HG02588 (cell line): ENCODE results near the gene GALNT3.
A peak's percentile ranks its signal among the peaks of the same experiment; 100 is the strongest.

Experiments
- ATAC-seq: cut with Tn5 transposase; IDR thresholded peaks from one replicate; pipeline ENCODE4 v1.9.1; 2021; ENCODE audit warnings: mild to moderate bottlenecking, moderate library complexity; ENCODE audit not compliant: unreplicated experiment

The GALNT3 gene

DNA sequence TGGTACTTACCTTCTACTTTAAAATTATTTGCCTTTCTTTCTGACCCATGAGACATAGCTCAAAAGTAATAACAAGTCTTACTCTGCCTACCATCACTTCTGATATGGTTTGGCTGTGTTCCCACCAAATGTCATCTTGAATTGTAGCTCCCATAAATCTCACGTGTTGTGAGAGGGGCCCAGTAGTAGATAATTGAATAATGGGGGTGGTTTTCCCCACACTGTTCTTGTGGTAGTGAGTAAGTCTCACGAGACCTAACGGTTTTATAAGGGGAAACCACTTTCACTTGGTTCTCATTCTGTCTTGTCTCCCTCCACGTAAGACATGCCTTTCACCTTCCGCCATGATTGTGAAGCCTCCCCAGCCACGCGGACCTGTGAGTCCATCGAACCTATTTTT lies 47.5 kb downstream of the GALNT3 start:
- no peak for ATAC-seq

DNA sequence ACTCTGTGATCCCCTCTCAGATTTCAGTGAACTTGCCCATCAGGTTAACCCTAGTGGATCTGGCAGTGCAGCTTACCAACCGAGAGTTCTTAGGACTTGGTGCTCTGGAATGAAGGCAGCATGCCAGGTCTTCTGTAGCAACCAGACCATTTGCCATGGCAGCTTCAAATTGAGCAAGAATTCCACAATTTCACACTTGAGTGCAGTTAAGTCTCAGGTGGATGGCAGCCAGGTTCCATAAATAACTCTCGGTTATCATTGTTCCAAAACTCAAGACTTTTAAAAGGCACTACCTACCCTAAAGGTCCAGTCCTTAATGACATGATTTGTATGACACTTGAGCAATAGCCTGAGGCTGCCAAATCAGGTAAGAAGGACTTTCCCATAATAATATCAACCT lies 48.1 kb downstream of the GALNT3 start:
- ATAC-seq, result no peak

DNA sequence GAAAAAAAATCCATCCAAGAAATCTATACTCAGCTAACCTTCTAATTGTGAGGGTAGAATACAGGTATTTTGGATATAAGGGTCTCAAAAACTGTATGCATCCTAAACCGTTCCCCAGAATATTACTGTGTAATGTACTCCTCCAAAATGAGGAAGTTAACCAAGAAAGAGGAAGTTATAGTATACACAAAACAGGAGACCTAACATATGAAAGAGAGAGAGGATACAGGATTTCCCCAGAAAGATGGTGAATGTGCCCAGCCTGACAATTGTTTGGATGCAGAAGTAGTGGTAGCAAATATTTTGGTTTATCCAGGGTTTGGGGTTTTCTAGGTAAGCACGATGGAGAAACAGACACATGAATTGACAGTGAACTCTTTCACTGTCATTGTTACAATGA lies 50.6 kb downstream of the GALNT3 start:
- peak; percentile 96 for ATAC-seq

DNA sequence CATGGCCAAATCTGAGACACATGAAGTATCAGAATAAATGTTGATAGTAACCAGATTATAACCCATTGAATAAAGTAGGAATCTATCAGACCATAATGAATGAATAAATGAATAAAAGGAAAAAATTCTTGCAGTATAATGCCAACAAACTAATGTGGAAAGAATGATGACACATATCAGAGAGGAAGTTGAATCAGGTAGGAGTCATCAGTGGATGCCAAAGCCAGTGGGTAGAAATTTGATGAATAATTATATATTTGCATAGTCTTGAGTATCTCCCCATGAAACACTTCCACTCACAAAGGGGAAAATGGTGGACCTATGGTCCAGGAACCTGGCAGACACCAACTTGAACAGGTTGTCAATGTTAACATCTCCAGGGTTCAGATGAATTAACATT lies 68.6 kb downstream of the GALNT3 start:
- no peak for ATAC-seq

DNA sequence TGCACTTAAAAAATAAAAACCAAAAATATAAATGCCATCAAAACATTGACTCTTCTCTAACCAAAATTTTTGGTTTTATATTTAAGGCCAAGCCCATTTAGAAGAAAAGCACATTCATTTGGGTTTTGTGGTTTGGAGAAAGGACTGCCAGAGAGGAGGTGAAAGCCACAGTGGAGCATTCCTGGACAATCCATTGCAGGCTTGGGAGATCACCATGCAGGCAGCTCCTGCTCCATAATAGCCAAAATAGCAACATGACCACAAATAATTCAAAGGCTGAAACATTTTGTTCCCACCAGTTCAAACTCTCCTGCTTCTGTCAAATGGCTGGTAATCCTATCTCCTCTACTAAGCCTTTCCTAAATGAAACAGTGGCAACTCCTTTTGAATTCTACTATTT lies 73.5 kb downstream of the GALNT3 start:
- ATAC-seq, result no peak

DNA sequence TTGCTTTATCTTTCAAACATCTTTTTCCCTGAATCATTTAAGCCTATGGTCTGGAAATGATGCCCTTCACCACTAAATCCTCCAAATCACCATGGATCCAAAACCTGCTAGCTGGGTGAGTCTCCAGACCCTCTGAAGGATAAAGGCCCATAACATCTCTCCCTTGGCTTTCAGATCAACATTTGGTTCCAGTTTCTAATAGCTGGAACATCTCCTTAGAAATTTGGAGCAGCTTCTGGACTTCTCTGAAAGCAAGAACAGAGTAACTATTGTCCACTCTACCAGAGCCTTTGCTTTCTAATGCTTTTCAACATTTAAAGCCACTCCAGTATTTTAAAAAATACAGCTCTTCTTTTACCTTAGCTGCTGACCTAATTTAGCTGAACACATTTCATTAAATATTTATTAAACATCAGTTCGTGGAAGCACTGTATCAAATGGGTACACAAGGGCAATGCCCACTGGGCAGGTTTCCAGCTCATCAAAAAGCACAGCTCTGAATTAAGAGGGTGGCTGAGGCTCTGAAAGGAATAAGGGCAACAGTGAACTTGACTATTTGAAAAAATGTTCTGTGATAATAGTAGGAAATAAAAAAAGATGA lies 75.3 kb downstream of the GALNT3 start:
- ATAC-seq, result no peak

DNA sequence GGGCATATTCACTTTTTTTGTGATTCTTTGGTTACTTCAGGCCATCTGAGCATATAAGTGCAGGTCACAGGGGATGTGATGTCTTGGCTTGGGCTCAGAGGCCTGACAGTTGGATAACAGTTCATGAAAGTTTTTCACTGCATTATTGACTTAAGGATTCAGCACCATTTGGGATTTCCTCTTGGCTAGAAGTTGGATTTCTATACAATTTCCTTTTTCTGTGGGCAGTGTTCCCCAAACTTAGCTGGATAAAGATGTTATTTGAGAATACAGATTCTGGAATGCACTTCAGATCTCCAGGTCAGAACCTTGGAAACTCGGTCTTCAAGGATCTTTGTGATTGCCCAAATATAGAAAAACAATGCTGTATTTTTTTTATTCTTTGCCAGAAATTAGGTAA lies 78.0 kb downstream of the GALNT3 start:
- ATAC-seq, result no peak

DNA sequence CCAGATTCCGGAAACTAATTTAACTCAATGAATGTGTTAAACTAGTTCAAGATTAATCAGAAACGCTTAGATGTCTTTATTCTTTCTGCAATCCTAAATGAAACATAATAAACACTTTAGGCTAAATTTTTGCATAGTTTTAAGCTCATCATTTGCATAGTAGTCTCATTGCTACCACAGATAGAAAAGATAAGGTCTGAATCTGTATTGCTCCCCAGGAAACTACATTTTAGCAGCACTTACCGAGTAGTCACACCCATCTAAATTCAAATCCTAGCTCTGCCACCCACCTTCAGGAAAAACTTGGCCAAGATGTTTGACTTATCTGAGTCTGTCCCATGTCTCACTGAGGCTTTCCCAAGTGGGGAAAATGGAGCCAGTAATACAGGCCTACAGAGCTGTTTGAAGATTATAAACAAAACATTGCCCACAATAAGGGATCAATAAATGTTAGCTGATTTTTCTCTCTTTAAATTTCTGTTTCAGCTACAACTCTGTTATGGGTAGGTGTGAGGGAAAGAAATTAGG lies 87.0 kb downstream of the GALNT3 start:
- ATAC-seq, result no peak

DNA sequence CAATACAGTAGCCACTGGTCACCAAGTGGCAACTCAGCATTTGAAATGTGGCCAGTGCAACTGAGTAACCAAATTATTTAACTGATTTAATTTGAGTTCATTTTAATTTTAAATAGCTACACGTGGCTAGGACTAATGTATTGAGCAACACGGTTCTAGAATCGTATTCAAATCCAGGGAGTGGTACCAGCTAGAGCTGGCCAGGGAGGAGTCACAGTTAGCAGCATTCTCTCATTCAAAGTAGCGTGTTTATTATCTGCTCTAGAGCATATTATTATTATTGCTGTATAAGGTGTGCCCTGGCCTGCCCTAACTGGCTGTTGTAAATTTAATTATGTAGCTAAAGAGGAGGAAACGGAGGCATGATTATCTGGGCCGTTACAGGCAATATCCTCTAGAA lies 92.9 kb downstream of the GALNT3 start:
- ATAC-seq, result no peak

DNA sequence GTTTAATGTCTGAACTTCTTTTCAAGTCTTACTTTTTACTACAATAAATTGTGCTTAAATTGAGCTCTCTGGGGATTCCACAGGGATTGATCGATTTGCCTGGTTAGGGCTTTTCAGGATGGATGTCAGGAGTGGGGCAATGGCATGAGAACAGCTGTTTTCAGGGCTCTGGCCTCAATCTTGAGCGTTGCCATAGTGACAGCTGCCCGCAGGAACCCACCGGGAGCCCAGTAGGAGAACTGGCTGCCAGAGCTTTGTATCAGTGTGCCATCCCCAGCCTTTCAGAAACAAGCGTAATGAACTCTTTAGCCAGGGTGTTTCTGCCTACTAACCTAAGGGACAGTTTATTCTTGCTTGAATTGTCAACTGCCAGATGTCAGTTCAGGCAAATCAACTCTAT lies 93.5 kb downstream of the GALNT3 start:
- ATAC-seq, result no peak

DNA sequence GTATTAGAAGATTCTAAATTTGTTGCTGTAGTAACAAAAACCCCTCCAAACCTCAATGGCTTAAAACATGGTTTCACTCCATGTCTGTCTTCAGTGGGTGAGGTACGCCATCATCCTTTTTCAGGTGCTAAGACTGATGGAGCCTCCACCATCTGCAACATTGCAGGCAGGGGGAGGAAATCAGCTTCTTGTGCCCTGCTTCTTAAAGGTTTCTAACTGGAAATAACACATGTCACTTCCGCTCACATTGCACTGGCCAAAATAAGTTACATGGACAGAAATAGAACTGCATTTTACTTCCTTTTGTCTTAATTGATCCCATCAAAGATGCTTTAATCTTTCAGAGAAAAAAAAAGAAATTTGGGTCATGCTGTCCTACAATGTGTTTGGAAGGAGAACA lies 94.1 kb downstream of the GALNT3 start:
- ATAC-seq, result no peak

DNA sequence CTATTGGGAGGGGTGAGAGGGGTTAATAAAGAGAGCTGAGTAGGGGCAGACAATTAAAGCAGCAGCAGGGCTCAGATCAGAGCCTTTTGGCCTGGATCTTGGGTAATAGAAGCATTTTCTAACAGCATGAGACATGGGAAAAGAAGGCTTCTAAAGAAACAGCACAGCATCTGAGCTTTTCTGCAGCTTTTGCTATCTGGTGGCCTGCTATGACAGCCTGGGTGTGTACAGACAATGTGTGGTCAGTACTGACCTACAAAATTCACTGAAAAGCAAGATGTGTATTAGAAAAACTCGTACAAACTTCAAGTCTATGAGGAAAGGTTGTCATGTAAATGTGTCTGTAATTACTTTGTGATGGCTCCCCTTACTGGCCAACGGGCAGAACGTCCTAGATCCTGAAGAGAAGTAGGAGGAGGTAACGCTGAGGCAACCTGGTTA lies 95.6 kb downstream of the GALNT3 start:
- peak; percentile 79 for ATAC-seq

DNA sequence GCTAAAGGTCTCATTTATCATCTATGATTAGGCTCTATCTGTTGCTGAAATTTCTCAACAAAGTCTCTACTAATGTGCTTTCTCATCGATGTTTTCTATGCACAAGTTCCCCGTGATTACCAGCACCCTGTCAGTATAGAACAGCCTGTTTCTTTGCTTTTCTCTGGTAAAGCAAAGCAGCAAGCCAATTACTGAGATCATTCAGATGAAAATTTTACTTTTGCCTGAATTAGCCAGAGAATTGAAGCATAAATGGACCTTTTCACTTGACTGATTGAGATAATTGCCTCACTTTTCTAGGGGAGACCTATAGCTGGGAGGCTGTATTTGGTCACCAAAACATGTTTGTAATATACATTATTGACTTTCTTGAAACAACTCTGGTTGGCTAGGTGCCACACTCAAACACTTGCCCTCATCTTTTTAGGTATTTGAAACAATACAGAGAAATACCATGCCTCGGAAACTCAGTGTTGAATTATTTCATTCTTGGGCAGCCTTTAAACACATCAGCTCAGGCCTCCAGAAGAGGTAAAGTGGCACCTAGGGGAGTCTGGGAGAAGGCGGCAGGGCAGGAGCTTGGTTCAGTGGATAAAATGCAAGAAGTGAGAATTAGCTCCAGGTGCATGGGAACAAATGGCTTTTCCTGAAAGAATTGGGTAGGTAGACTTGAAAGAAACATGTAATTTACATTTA lies 96.2 kb downstream of the GALNT3 start:
- ATAC-seq, result no peak
